Neuronal stem cell (in vitro differentiated cells): ENCODE measurements around the gene PLCL2.

ENCODE experiments used
- DNase-seq: peaks from one replicate; pipeline ENCODE4 v3.0.0-alpha.2; 2013; ENCODE audit warnings: low spot score
- H2AFZ ChIP-seq: one replicate; pipeline ENCODE4 v1.6.1; 2013; ENCODE audit warnings: mild to moderate bottlenecking, low read length, inconsistent platforms
- H2AK5ac ChIP-seq: 2 replicates; pipeline ENCODE4 v1.6.1; 2013; ENCODE audit warnings: low read depth, mild to moderate bottlenecking, inconsistent platforms, low read length, moderate library complexity, mixed read lengths
- H2BK120ac ChIP-seq: 2 replicates; pipeline ENCODE4 v1.6.1; 2013; ENCODE audit warnings: low read depth, mild to moderate bottlenecking, inconsistent platforms, low read length, moderate library complexity, mixed read lengths
- H2BK12ac ChIP-seq: one replicate; pipeline ENCODE4 v1.6.1; 2013; ENCODE audit warnings: low read length, inconsistent platforms
- H2BK15ac ChIP-seq: 2 replicates; pipeline ENCODE4 v1.6.1; 2013; ENCODE audit warnings: mild to moderate bottlenecking, low read length, inconsistent platforms, mixed read lengths
- H2BK5ac ChIP-seq: one replicate; pipeline ENCODE4 v1.6.1; 2013; ENCODE audit warnings: inconsistent platforms, mild to moderate bottlenecking, low read length, moderate library complexity
- H3K14ac ChIP-seq: one replicate; pipeline ENCODE4 v1.6.1; 2013; ENCODE audit warnings: low read length, inconsistent platforms
- H3K18ac ChIP-seq: 2 replicates; pipeline ENCODE4 v1.6.1; 2013; ENCODE audit warnings: low read length, inconsistent platforms
- H3K23ac ChIP-seq: 2 replicates; pipeline ENCODE4 v1.6.1; 2013; ENCODE audit warnings: low read depth, mild to moderate bottlenecking, mixed read lengths, low read length, inconsistent platforms; ENCODE audit not compliant: poor library complexity
- H3K27ac ChIP-seq: replicated peaks from 3 replicates; pipeline ENCODE4 v1.5.1; 2013; ENCODE audit warnings: low read length, inconsistent platforms
- H3K27me3 ChIP-seq, 3 experiments: 2 replicates each; pipeline ENCODE4 v1.6.1; 2013; ENCODE audit warnings: low read length in 3 of 3, mild to moderate bottlenecking in 2 of 3, inconsistent platforms in 1 of 3, low read depth in 1 of 3, mixed read lengths in 1 of 3, moderate library complexity in 1 of 3; ENCODE audit not compliant: control insufficient read depth in 3 of 3, insufficient read depth in 3 of 3
- H3K36me3 ChIP-seq, 2 donors: replicated peaks in 1 of 2; 2 replicates each; pipeline ENCODE4 v1.6.1; 2013; ENCODE audit warnings: low read length in 2 of 2; ENCODE audit not compliant: control insufficient read depth in 2 of 2, insufficient read depth in 2 of 2
- H3K4ac ChIP-seq: 2 replicates; pipeline ENCODE4 v1.6.1; 2013; ENCODE audit warnings: inconsistent platforms, mild to moderate bottlenecking, low read length, moderate library complexity
- H3K4me1 ChIP-seq, 2 donors: 1 replicate in 1 of 2; 2 replicates in 1 of 2; pipeline ENCODE4 v1.6.1; 2013; ENCODE audit warnings: low read length in 2 of 2, low read depth in 1 of 2; ENCODE audit not compliant: control insufficient read depth in 2 of 2, insufficient read depth in 1 of 2
- H3K4me2 ChIP-seq: one replicate; pipeline ENCODE4 v1.6.1; 2013; ENCODE audit warnings: mild to moderate bottlenecking, low read length, inconsistent platforms; ENCODE audit not compliant: insufficient read depth, poor library complexity, severe bottlenecking
- H3K4me3 ChIP-seq, 2 donors: 2 replicates each; pipeline ENCODE4 v1.5.1; 2013; ENCODE audit warnings: low read length in 2 of 2, mild to moderate bottlenecking in 2 of 2, inconsistent platforms in 1 of 2, moderate library complexity in 1 of 2
- H3K79me1 ChIP-seq: one replicate; pipeline ENCODE4 v1.6.1; 2013; ENCODE audit warnings: low read depth, mild to moderate bottlenecking, inconsistent platforms, low read length, moderate library complexity
- H3K9ac ChIP-seq: one replicate; pipeline ENCODE4 v1.6.1; 2013; ENCODE audit warnings: mild to moderate bottlenecking, low read depth, low read length, inconsistent platforms; ENCODE audit not compliant: poor library complexity
- H3K9me3 ChIP-seq, 2 donors: replicated peaks in 1 of 2; 2 replicates each; pipeline versions ENCODE3 to v1.6.1; 2013; ENCODE audit warnings: low read length in 2 of 2, mild to moderate bottlenecking in 2 of 2, inconsistent platforms in 1 of 2, low read depth in 1 of 2, mixed read lengths in 1 of 2, moderate library complexity in 1 of 2; ENCODE audit not compliant: control insufficient read depth in 2 of 2, insufficient read depth in 1 of 2
- H4K8ac ChIP-seq: one replicate; pipeline ENCODE4 v1.6.1; 2013; ENCODE audit warnings: low read depth, mild to moderate bottlenecking, inconsistent platforms, low read length, moderate library complexity
- H4K91ac ChIP-seq: one replicate; pipeline ENCODE4 v1.6.1; 2013; ENCODE audit warnings: low read length, low read depth, mild to moderate bottlenecking, inconsistent platforms; ENCODE audit not compliant: poor library complexity
- WGBS, 2 donors: extraction: QIAGEN DNeasy Blood & Tissue Kit; methylation state at CpG; one replicate each; pipeline ENCODE4 v1.1.7; 2013; ENCODE audit warnings: missing lambda C conversion rate in 2 of 2, mixed read lengths in 1 of 2; ENCODE audit not compliant: insufficient read length in 2 of 2, insufficient replicate concordance in 1 of 2; ENCODE audit errors: extremely low coverage in 2 of 2; 5-methylcytosine and 5-hydroxymethylcytosine counted together

Gene PLCL2

GRCh38 chr3:17138246-17139039 is 253.7 kb downstream of the PLCL2 start:
- H3K9me3 ChIP-seq: peaks cover 0 to 7% of the 10 kb centered on the region in 2 donors
- H3K4me3 ChIP-seq: no peak overlapping the region
- H3K79me1 ChIP-seq: no peaks in the 10 kb centered on the region
- H3K4me2 ChIP-seq: no peak overlapping the region
- no peak overlapping the region for H4K91ac ChIP-seq
- H2BK12ac ChIP-seq: no peak overlapping the region
- H2AFZ ChIP-seq: no peak overlapping the region
- H3K18ac ChIP-seq: no peak overlapping the region
- H3K27me3 ChIP-seq: no peaks in the 10 kb centered on the region
- no peak overlapping the region for H3K27ac ChIP-seq
- no peak overlapping the region for H2BK120ac ChIP-seq
- H3K23ac ChIP-seq: no peak overlapping the region
- H3K14ac ChIP-seq: no peak overlapping the region
- no peak overlapping the region for H3K9ac ChIP-seq
- no peak overlapping the region for H2BK15ac ChIP-seq
- H3K4me1 ChIP-seq: no peaks in the 10 kb centered on the region
- WGBS, 2 donors: no CpG with 5 or more reads among the region's 7 CpGs
- H2AK5ac ChIP-seq: no peak overlapping the region
- DNase-seq: no peak
- H3K4ac ChIP-seq: no peak overlapping the region
- no peak overlapping the region for H4K8ac ChIP-seq
- no peaks in the 10 kb centered on the region for H3K36me3 ChIP-seq
- no peak overlapping the region for H2BK5ac ChIP-seq
